H1 (cell line): ENCODE data around the gene DLEC1. TPM values are rescaled to one million over a fixed set of nuclear protein-coding genes. Genes with fewer than 3 reads are reported as not detected.

Experiments used
- BCL11A ChIP-seq, 2 experiments: IDR thresholded peaks; one replicate each; pipeline ENCODE4 v1.6.1; 2011; ENCODE audit warnings: low read depth in 2 of 2, low read length in 2 of 2, mild to moderate bottlenecking in 2 of 2
- CEBPB ChIP-seq: IDR thresholded peaks from 2 replicates; pipeline ENCODE4 v1.6.1; 2012; ENCODE audit warnings: low read depth, low read length
- FOSL1 ChIP-seq: IDR thresholded peaks from 2 replicates; pipeline ENCODE4 v1.6.1; 2011; ENCODE audit warnings: mild to moderate bottlenecking, low read depth, low read length, moderate library complexity; ENCODE audit not compliant: insufficient read depth
- JUN ChIP-seq: IDR thresholded peaks from 2 replicates; pipeline ENCODE4 v1.6.1; 2011; ENCODE audit warnings: low read depth, mild to moderate bottlenecking, improper control_type of control experiment, low read length
- MAX ChIP-seq: IDR thresholded peaks from 2 replicates; pipeline ENCODE4 v1.6.1; 2012; ENCODE audit warnings: inconsistent platforms
- POLR2A ChIP-seq, 2 experiments: IDR thresholded peaks; 1 replicate in 1 of 2; 2 replicates in 1 of 2; pipeline ENCODE4 v1.6.1; 2011; ENCODE audit warnings: low read depth in 2 of 2, low read length in 2 of 2, mild to moderate bottlenecking in 2 of 2; ENCODE audit errors: control extremely low read depth in 1 of 2
- RAD21 ChIP-seq, 2 experiments: IDR thresholded peaks in 1 of 2; conservative IDR thresholded peaks in 1 of 2; 2 replicates each; pipeline ENCODE4 v1.6.1; 2011; ENCODE audit warnings: low read depth in 2 of 2, low read length in 2 of 2, improper control_type of control experiment in 1 of 2, inconsistent platforms in 1 of 2, mild to moderate bottlenecking in 1 of 2, moderate library complexity in 1 of 2
- SUZ12 ChIP-seq: fragments of 200-600 bp; sonication (generic); IDR thresholded peaks from 2 replicates; pipeline ENCODE4 v1.6.1; 2012; ENCODE audit warnings: mild to moderate bottlenecking, inconsistent platforms, low read length, moderate library complexity, mixed read lengths
- YY1 ChIP-seq: IDR thresholded peaks from 2 replicates; pipeline ENCODE4 v1.6.1; 2011; ENCODE audit warnings: low read depth, mild to moderate bottlenecking, low read length
- polyA plus RNA-seq, 7 experiments: library from polyadenylated mRNA; depleted of rRNA in 3 of 7; stranded (reverse) in 5 of 7; unstranded in 2 of 7; fragments of >200 nt in 5 of 7; fragments of 200-250 nt in 2 of 7; gene quantifications; 1 replicate in 5 of 7; 2 replicates in 1 of 7; 4 replicates in 1 of 7; pipeline versions ENCODE4 v1.2.1 to v1.2.3, GENCODE V29; 2011 to 2013; ENCODE audit warnings: missing spikeins in 2 of 7, mixed read lengths in 2 of 7
- total RNA-seq: library from RNA; stranded (reverse); fragmentation: NEBNext Ultra II Directional; extraction: Animal tissue kit (Norgen Biotek cat#: 25700); gene quantifications from 2 replicates; pipeline ENCODE4 v1.2.1, GENCODE V29; 2021

DLEC1 gene
- total and polyA plus RNA-seq, 2 of the 8 experiments (the other 6 are each of a cell fraction or from before 2014, with no cell fraction given) = 0.26 to 0.76 TPM

GRCh38 chr3:38154625-38155255 lies 115.7 kb downstream of the DLEC1 start (continued):
- TF ChIP-seq RAD21 (IDR thresholded peaks at IDR 0.05 in 1 of 2, conservative IDR thresholded peaks at IDR 0.05 in 1 of 2; ENCODE audit: low read depth in 2 of 2, low read length in 2 of 2) (no peak), POLR2A (IDR thresholded peaks at IDR 0.05; ENCODE audit: control extremely low read depth in 1 of 2, low read depth in 2 of 2, low read length in 2 of 2) (no peak), MAX (no peak), JUN (no peak), CEBPB (no peak), YY1 (no peak), FOSL1 (no peak), SUZ12 (no peak), BCL11A (IDR thresholded peaks at IDR 0.05; ENCODE audit: low read depth in 2 of 2, low read length in 2 of 2) (no peak)
- TF ChIP-seq, all 59 proteins: peak for 0
